GM12878 (cell line): ENCODE data around the gene VSX2. TPM values are rescaled to one million over a fixed set of nuclear protein-coding genes. Genes with fewer than 3 reads are reported as not detected.

ENCODE experiments used
- ATAC-seq: fragments of 200-7000 bp; cut with Tn5 transposase; 3 replicates; pipeline ENCODE4 v1.9.1; 2020; ENCODE audit warnings: mild to moderate bottlenecking, moderate library complexity
- BruUV-seq: library from RNA; stranded (reverse); fragments of 400-500 nt; replicated peaks from 2 replicates; lab custom pipeline; 2021; lab: Mats Ljungman, UMichigan
- CTCF ChIA-PET: fragments of 300-600 bp; sonication (Branson Sonifier 250); formaldehyde crosslinking; extraction: SDS; loops from one replicate; lab custom pipeline; 2021; ENCODE audit warnings: inconsistent platforms; lab: Yijun Ruan, JAX
- POLR2A ChIA-PET: fragments of 350-600 bp; formaldehyde crosslinking; extraction: SDS; loops from one replicate; lab custom pipeline; 2021; ENCODE audit warnings: inconsistent platforms; lab: Charles Lee
- RAD21 ChIA-PET: fragments of 300-600 bp; sonication (Branson Sonifier 250); formaldehyde crosslinking; loops from one replicate; lab custom pipeline; 2023; ENCODE audit warnings: antibody characterized with exemption; ENCODE audit not compliant: unreplicated experiment; lab: Charles Lee
- SMC1A ChIA-PET: fragments of 300-600 bp; sonication (Branson Sonifier 250); formaldehyde crosslinking; loops from one replicate; lab custom pipeline; 2023; ENCODE audit not compliant: unreplicated experiment, uncharacterized antibody; lab: Charles Lee
- DNase-seq: peaks from one replicate; pipeline ENCODE4 v3.0.0-alpha.2; 2011; ENCODE audit warnings: low read depth, low spot score
- FAIRE-seq: peaks from 3 replicates; lab custom pipeline; 2011; peaks lifted over from hg19 to GRCh38; lab: Jason Lieb, UNC
- H2AFZ ChIP-seq: 2 replicates; pipeline ENCODE4 v1.6.0; 2011; ENCODE audit warnings: low read depth, low read length, control low read depth; ENCODE audit not compliant: control insufficient read depth
- H3K27ac ChIP-seq: 2 replicates; pipeline ENCODE4 v1.5.1; 2011; ENCODE audit warnings: control low read depth; ENCODE audit not compliant: control insufficient read depth, insufficient read depth
- H3K27me3 ChIP-seq, 2 experiments: replicated peaks in 1 of 2; 2 replicates each; pipeline versions ENCODE4 v1.6.0 to v1.6.1; 2011; ENCODE audit warnings: low read length in 1 of 2; ENCODE audit not compliant: control insufficient read depth in 2 of 2, insufficient read depth in 2 of 2
- H3K36me3 ChIP-seq, 2 experiments: 2 replicates each; pipeline ENCODE4 v1.5.1; 2011; ENCODE audit warnings: low read length in 1 of 2; ENCODE audit not compliant: control insufficient read depth in 2 of 2, insufficient read depth in 2 of 2
- H3K4me1 ChIP-seq: 2 replicates; pipeline ENCODE4 v1.6.1; 2011; ENCODE audit warnings: mild to moderate bottlenecking, low read length, moderate library complexity, mixed read lengths; ENCODE audit not compliant: control insufficient read depth, insufficient read depth
- H3K4me2 ChIP-seq: 2 replicates; pipeline ENCODE4 v1.6.0; 2011; ENCODE audit warnings: control low read depth; ENCODE audit not compliant: control insufficient read depth, insufficient read depth
- H3K4me3 ChIP-seq: fragments of 200-600 bp; sonication (generic); 2 replicates; pipeline ENCODE4 v1.5.1; 2016
- H3K79me2 ChIP-seq: 2 replicates; pipeline ENCODE4 v1.6.0; 2011; ENCODE audit warnings: low read length; ENCODE audit not compliant: control insufficient read depth, insufficient read depth
- H3K9ac ChIP-seq: 2 replicates; pipeline ENCODE4 v1.8.0; 2011; ENCODE audit warnings: low read length, control low read depth, mixed read lengths; ENCODE audit not compliant: control insufficient read depth, insufficient read depth
- H3K9me3 ChIP-seq: replicated peaks from 3 replicates; pipeline ENCODE4 v1.5.1; 2011; ENCODE audit warnings: mild to moderate bottlenecking, low read length; ENCODE audit not compliant: control insufficient read depth, insufficient read depth
- H4K20me1 ChIP-seq: 2 replicates; pipeline ENCODE4 v1.6.0; 2011; ENCODE audit not compliant: control insufficient read depth, insufficient read depth
- GABPA ChIP-seq: IDR thresholded peaks from 2 replicates; pipeline ENCODE4 v1.6.1; 2014; ENCODE audit warnings: antibody characterized with exemption, low read depth, mild to moderate bottlenecking, inconsistent platforms
- JUNB ChIP-seq: IDR thresholded peaks from 2 replicates; pipeline ENCODE4 v1.6.1; 2016; ENCODE audit warnings: antibody characterized with exemption, mild to moderate bottlenecking
- POLR2A ChIP-seq: IDR thresholded peaks from 2 replicates; pipeline ENCODE4 v1.6.1; 2011; ENCODE audit warnings: low read depth, mild to moderate bottlenecking, low read length
- POLR2AphosphoS2 ChIP-seq: IDR thresholded peaks from 2 replicates; pipeline ENCODE4 v1.6.1; 2011; ENCODE audit warnings: low read depth, mild to moderate bottlenecking, low read length, improper control_type of control experiment, moderate library complexity
- RBBP5 ChIP-seq: fragments of 200-600 bp; sonication (generic); conservative IDR thresholded peaks from 2 replicates; pipeline ENCODE4 v1.6.1; 2016
- SMC3 ChIP-seq: IDR thresholded peaks from 2 replicates; pipeline ENCODE4 v1.6.1; 2011; ENCODE audit warnings: low read length, improper control_type of control experiment, borderline replicate concordance
- SUZ12 ChIP-seq: fragments of 200-600 bp; sonication (generic); IDR thresholded peaks from one replicate; pipeline ENCODE4 v1.6.1; 2018; ENCODE audit warnings: antibody characterized with exemption, mild to moderate bottlenecking; ENCODE audit not compliant: unreplicated experiment
- TARDBP ChIP-seq: IDR thresholded peaks from 2 replicates; pipeline ENCODE4 v1.6.1; 2016; ENCODE audit warnings: borderline replicate concordance
- WGBS: methylation state at CpG from one replicate; pipeline ENCODE4 v1.1.6; 2016; ENCODE audit warnings: low lambda C conversion rate; ENCODE audit not compliant: insufficient replicate concordance, insufficient coverage; ENCODE audit errors: missing lambda C conversion rate; 5-methylcytosine and 5-hydroxymethylcytosine counted together
- in situ Hi-C: fragments of 300-500 bp; cut with MboI; formaldehyde crosslinking; loops from 9 replicates; pipeline ENCODE4 v1.14.3; 2018; ENCODE audit warnings: mixed read lengths
- intact Hi-C: fragments of 100-400 bp; cut with micrococcal nuclease; formaldehyde crosslinking; loops from one replicate; pipeline ENCODE4 v1.14.2; 2022; ENCODE audit not compliant: unreplicated experiment
- polyA plus RNA-seq, 11 experiments: library from polyadenylated mRNA; depleted of rRNA in 4 of 11; unstranded in 6 of 11; stranded (reverse) in 5 of 11; fragments of >200 nt; fragmentation: Nextera tagmentation in 4 of 11; fragmentation: Illumina TruSeq in 1 of 11; extraction: Ambion mirVana in 4 of 11; extraction: Trizol in 1 of 11; gene quantifications; 1 replicate in 1 of 11; 2 replicates in 10 of 11; pipeline versions ENCODE4 v1.2.1 to v1.2.3, GENCODE V29; 2011 to 2016; ENCODE audit warnings: inconsistent platforms in 2 of 11, missing spikeins in 2 of 11, low read depth in 1 of 11
- total RNA-seq, 4 experiments: library from RNA; depleted of rRNA in 3 of 4; stranded (reverse); fragments of >200 nt in 3 of 4; fragmentation: Illumina TruSeq in 1 of 4; extraction: Trizol in 1 of 4; gene quantifications; 2 replicates each; pipeline versions ENCODE4 v1.2.1 to v1.2.3, GENCODE V29; 2013 to 2021
- TF ChIP-seq, protein P1 (sequence below): fragments of 450-650 bp; IDR thresholded peaks from 2 replicates; pipeline ENCODE4 v1.6.1; 2016; ENCODE audit warnings: mild to moderate bottlenecking, moderate library complexity, borderline replicate concordance
- TF ChIP-seq, protein P2 (sequence below): fragments of 450-650 bp; IDR thresholded peaks from 2 replicates; pipeline ENCODE4 v1.6.1; 2016; ENCODE audit warnings: mild to moderate bottlenecking
- TF ChIP-seq, protein P3 (sequence below): fragments of 450-650 bp; IDR thresholded peaks from 2 replicates; pipeline ENCODE4 v1.6.1; 2017; ENCODE audit warnings: antibody characterized with exemption, mild to moderate bottlenecking, moderate library complexity
- TF ChIP-seq, protein P4 (sequence below): fragments of 450-650 bp; IDR thresholded peaks from 2 replicates; pipeline ENCODE4 v1.6.1; 2017; ENCODE audit warnings: mild to moderate bottlenecking, moderate library complexity

Gene VSX2
- total and polyA plus RNA-seq, 10 of the 15 experiments (the other 5 are each of a cell fraction or from before 2014, with no cell fraction given), result 0.04 to 0.05 TPM; not detected in 8

DNA sequence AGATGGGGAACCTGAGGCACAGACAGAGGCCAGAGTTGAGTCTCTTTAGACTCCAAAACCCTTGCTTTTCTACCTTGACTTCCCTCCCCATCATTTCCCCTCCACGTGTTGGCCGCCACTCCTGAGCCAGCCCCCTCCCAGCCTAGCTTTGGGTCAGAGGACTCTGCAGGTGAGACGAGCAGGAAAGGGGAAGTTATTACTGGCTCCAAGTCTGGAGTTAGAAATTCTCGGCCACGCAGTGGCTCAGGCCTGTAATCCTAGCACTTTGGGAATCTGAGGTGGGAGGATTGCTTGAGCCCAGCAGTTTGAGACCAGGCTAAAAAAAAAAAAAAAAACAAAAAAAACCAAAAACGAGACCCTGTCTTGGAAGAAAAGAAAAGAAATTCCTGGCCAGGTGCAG, 8.8 kb downstream of the VSX2 start:
- Histone ChIP-seq H3K9me3 (no peaks in the 10 kb centered on the region), H3K79me2 (no peaks in the 10 kb centered on the region), H3K4me2 (no peak overlapping the region), H3K4me3 (no peak overlapping the region), H4K20me1 (no peaks in the 10 kb centered on the region), H3K4me1 (no peaks in the 10 kb centered on the region), H3K9ac (no peak overlapping the region), H3K36me3 (no peaks in the 10 kb centered on the region), H3K27me3 (peaks cover 5 to 6% of the 10 kb centered on the region in 2 experiments; a peak in 2 of 4 replicates), H3K27ac (no peak overlapping the region), H2AFZ (no peak overlapping the region)
- BruUV-seq, result no TSS peak
- ATAC-seq, result no peak
- no peak for DNase-seq
- 38% methylated on average over 5 of the region's 6 CpGs for WGBS
- RAD21 ChIA-PET, result no interaction called here
- FAIRE-seq, result no peak
- POLR2A ChIA-PET, result interaction anchor here (0.6 kb wide), 1 partner anchor 1705 kb away, joined by 3 read pairs; no protein-coding TSS in a partner anchor
- CTCF ChIA-PET, result interaction anchor here (1.4 to 2.4 kb wide), 2 partner anchors 8 to 136 kb away, joined by 6 to 8 read pairs; no protein-coding TSS in a partner anchor
- SMC1A ChIA-PET, result interaction anchor here (0.6 kb wide), 1 partner anchor 16 kb away, joined by 3 read pairs; no protein-coding TSS in a partner anchor
- intact Hi-C loops, result no loop called here
- in situ Hi-C loops, result no loop called here
- TF ChIP-seq TARDBP (no peak), SMC3 (no peak), POLR2AphosphoS2 (no peak), JUNB (no peak), POLR2A (no peak), SUZ12 (no peak), RBBP5 (no peak), GABPA (no peak)
- TF ChIP-seq, protein P1, sequence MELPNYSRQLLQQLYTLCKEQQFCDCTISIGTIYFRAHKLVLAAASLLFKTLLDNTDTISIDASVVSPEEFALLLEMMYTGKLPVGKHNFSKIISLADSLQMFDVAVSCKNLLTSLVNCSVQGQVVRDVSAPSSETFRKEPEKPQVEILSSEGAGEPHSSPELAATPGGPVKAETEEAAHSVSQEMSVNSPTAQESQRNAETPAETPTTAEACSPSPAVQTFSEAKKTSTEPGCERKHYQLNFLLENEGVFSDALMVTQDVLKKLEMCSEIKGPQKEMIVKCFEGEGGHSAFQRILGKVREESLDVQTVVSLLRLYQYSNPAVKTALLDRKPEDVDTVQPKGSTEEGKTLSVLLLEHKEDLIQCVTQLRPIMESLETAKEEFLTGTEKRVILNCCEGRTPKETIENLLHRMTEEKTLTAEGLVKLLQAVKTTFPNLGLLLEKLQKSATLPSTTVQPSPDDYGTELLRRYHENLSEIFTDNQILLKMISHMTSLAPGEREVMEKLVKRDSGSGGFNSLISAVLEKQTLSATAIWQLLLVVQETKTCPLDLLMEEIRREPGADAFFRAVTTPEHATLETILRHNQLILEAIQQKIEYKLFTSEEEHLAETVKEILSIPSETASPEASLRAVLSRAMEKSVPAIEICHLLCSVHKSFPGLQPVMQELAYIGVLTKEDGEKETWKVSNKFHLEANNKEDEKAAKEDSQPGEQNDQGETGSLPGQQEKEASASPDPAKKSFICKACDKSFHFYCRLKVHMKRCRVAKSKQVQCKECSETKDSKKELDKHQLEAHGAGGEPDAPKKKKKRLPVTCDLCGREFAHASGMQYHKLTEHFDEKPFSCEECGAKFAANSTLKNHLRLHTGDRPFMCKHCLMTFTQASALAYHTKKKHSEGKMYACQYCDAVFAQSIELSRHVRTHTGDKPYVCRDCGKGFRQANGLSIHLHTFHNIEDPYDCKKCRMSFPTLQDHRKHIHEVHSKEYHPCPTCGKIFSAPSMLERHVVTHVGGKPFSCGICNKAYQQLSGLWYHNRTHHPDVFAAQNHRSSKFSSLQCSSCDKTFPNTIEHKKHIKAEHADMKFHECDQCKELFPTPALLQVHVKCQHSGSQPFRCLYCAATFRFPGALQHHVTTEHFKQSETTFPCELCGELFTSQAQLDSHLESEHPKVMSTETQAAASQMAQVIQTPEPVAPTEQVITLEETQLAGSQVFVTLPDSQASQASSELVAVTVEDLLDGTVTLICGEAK, result no peak
- TF ChIP-seq, protein P2, sequence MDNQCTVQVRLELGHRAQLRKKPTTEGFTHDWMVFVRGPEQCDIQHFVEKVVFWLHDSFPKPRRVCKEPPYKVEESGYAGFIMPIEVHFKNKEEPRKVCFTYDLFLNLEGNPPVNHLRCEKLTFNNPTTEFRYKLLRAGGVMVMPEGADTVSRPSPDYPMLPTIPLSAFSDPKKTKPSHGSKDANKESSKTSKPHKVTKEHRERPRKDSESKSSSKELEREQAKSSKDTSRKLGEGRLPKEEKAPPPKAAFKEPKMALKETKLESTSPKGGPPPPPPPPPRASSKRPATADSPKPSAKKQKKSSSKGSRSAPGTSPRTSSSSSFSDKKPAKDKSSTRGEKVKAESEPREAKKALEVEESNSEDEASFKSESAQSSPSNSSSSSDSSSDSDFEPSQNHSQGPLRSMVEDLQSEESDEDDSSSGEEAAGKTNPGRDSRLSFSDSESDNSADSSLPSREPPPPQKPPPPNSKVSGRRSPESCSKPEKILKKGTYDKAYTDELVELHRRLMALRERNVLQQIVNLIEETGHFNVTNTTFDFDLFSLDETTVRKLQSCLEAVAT, result no peak
- TF ChIP-seq, protein P3, sequence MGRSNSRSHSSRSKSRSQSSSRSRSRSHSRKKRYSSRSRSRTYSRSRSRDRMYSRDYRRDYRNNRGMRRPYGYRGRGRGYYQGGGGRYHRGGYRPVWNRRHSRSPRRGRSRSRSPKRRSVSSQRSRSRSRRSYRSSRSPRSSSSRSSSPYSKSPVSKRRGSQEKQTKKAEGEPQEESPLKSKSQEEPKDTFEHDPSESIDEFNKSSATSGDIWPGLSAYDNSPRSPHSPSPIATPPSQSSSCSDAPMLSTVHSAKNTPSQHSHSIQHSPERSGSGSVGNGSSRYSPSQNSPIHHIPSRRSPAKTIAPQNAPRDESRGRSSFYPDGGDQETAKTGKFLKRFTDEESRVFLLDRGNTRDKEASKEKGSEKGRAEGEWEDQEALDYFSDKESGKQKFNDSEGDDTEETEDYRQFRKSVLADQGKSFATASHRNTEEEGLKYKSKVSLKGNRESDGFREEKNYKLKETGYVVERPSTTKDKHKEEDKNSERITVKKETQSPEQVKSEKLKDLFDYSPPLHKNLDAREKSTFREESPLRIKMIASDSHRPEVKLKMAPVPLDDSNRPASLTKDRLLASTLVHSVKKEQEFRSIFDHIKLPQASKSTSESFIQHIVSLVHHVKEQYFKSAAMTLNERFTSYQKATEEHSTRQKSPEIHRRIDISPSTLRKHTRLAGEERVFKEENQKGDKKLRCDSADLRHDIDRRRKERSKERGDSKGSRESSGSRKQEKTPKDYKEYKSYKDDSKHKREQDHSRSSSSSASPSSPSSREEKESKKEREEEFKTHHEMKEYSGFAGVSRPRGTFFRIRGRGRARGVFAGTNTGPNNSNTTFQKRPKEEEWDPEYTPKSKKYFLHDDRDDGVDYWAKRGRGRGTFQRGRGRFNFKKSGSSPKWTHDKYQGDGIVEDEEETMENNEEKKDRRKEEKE, result no peak
- TF ChIP-seq, protein P4, sequence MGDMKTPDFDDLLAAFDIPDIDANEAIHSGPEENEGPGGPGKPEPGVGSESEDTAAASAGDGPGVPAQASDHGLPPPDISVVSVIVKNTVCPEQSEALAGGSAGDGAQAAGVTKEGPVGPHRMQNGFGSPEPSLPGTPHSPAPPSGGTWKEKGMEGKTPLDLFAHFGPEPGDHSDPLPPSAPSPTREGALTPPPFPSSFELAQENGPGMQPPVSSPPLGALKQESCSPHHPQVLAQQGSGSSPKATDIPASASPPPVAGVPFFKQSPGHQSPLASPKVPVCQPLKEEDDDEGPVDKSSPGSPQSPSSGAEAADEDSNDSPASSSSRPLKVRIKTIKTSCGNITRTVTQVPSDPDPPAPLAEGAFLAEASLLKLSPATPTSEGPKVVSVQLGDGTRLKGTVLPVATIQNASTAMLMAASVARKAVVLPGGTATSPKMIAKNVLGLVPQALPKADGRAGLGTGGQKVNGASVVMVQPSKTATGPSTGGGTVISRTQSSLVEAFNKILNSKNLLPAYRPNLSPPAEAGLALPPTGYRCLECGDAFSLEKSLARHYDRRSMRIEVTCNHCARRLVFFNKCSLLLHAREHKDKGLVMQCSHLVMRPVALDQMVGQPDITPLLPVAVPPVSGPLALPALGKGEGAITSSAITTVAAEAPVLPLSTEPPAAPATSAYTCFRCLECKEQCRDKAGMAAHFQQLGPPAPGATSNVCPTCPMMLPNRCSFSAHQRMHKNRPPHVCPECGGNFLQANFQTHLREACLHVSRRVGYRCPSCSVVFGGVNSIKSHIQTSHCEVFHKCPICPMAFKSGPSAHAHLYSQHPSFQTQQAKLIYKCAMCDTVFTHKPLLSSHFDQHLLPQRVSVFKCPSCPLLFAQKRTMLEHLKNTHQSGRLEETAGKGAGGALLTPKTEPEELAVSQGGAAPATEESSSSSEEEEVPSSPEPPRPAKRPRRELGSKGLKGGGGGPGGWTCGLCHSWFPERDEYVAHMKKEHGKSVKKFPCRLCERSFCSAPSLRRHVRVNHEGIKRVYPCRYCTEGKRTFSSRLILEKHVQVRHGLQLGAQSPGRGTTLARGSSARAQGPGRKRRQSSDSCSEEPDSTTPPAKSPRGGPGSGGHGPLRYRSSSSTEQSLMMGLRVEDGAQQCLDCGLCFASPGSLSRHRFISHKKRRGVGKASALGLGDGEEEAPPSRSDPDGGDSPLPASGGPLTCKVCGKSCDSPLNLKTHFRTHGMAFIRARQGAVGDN, result no peak
